Right atrium auricular region (tissue), 2 donors: ENCODE results near the gene RHOXF2B. TPM values are rescaled to one million over a fixed set of nuclear protein-coding genes. Genes with fewer than 3 reads are reported as not detected.

ENCODE experiments used
- DNase-seq: peaks from one replicate; pipeline ENCODE4 v3.0.0-alpha.2; 2019; ENCODE audit warnings: low spot score
- H3K27ac ChIP-seq, 2 donors: fragments of 200-600 bp; sonication (generic); 1 replicate in 1 of 2; 2 replicates in 1 of 2; pipeline ENCODE4 v1.5.1; 2016 to 2019
- H3K27me3 ChIP-seq, 2 donors: fragments of 200-600 bp; sonication (generic); one replicate each; pipeline versions ENCODE4 v1.5.1 to v1.6.0; 2017 to 2019
- H3K36me3 ChIP-seq: fragments of 200-600 bp; sonication (generic); one replicate; pipeline ENCODE4 v1.5.1; 2016
- H3K4me1 ChIP-seq, 2 donors: fragments of 200-600 bp; sonication (generic); one replicate each; pipeline versions ENCODE4 v1.5.1 to v1.6.0; 2017 to 2019
- H3K4me3 ChIP-seq, 2 donors: fragments of 200-600 bp; sonication (generic); 1 replicate in 1 of 2; 2 replicates in 1 of 2; pipeline ENCODE4 v1.5.1; 2017 to 2019; ENCODE audit warnings: mild to moderate bottlenecking in 1 of 2, moderate library complexity in 1 of 2
- H3K9me3 ChIP-seq, 2 donors: fragments of 200-600 bp; sonication (generic); one replicate each; pipeline ENCODE4 v1.5.1; 2019
- total RNA-seq, 2 donors: library from RNA; depleted of rRNA; stranded (reverse); fragments of >200 nt; gene quantifications; one replicate each; pipeline ENCODE4 v1.1.0, GENCODE V29; 2016
- TF ChIP-seq, protein P1 (sequence below), 2 donors: fragments of 200-600 bp; sonication (generic); IDR thresholded peaks; one replicate each; pipeline ENCODE4 v1.5.1; 2019; ENCODE audit warnings: antibody characterized with exemption in 2 of 2

RHOXF2B gene
- total RNA-seq, 2 donors from 2014 or later = not detected

DNA sequence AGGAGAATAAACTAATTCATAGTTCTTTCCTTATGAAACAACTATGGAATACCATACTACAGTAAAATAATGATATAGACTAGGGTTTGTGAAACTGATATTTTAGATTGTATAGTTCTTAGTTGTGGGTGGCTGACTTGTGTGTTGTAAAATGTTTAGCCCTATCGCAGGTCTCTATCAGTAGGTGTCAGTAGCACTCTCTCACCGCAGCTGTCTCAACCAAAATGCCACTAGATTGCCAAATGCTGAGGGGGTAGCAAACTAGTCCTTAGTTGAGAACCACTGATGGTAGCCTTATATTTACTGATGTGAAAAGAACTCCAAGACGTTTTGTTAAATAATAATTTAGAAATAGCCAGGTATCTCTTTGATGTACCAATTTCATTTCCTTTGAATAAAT, 48.1 kb downstream of the RHOXF2B start:
- no peak for DNase-seq
- Histone ChIP-seq H3K4me1 (no peaks in the 10 kb centered on the region), H3K27ac (no peak overlapping the region), H3K4me3 (no peak overlapping the region), H3K27me3 (no peaks in the 10 kb centered on the region), H3K36me3 (no peaks in the 10 kb centered on the region), H3K9me3 (no peaks in the 10 kb centered on the region)
- TF ChIP-seq, protein P1, sequence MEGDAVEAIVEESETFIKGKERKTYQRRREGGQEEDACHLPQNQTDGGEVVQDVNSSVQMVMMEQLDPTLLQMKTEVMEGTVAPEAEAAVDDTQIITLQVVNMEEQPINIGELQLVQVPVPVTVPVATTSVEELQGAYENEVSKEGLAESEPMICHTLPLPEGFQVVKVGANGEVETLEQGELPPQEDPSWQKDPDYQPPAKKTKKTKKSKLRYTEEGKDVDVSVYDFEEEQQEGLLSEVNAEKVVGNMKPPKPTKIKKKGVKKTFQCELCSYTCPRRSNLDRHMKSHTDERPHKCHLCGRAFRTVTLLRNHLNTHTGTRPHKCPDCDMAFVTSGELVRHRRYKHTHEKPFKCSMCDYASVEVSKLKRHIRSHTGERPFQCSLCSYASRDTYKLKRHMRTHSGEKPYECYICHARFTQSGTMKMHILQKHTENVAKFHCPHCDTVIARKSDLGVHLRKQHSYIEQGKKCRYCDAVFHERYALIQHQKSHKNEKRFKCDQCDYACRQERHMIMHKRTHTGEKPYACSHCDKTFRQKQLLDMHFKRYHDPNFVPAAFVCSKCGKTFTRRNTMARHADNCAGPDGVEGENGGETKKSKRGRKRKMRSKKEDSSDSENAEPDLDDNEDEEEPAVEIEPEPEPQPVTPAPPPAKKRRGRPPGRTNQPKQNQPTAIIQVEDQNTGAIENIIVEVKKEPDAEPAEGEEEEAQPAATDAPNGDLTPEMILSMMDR (IDR thresholded peaks at IDR 0.05) = no peak

DNA sequence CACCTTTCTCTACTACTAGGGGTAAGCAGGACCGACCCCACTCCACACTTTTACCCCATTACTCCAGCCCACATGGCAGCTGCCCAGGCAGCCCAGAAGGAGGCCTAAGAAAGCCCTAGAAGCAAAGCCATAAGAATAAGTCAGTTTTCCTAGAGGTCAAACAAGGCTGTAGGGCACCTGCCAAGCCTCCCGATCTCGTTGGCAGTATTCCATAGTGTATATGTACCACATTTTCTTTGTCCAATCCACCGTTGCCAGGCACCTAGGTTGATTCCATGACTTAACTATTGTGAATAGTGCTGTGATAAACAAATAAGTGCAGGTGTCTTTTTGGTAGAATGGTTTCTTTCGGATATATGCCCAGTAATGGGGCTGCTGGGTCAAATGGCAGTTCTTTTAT, 54.2 kb downstream of the RHOXF2B start:
- Histone ChIP-seq H3K36me3 (no peaks in the 10 kb centered on the region), H3K4me3 (no peak overlapping the region), H3K27me3 (no peaks in the 10 kb centered on the region), H3K27ac (no peak overlapping the region), H3K9me3 (no peaks in the 10 kb centered on the region), H3K4me1 (no peaks in the 10 kb centered on the region)
- DNase-seq = no peak
- TF ChIP-seq, protein P1 (IDR thresholded peaks at IDR 0.05) = no peak

DNA sequence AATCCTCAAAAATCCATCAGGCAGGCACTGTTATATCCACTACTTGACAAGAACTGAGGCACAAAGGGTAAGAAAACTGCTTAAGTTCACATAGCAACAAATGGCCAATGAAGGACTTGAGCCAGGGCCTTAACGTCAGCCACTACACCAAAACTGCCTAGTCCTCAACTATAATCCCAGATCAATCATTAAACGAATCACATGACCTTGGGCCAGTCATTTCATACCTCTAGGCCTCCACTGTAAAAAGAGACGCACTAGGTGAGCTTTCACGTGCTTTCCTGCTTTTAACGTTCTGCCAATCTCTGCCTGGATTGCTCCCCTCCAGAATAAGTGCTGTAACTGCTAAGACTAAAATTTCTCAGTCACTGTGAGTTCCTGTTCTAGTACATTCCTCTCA, 54.7 kb downstream of the RHOXF2B start:
- Histone ChIP-seq H3K27ac (no peak overlapping the region), H3K4me3 (no peak overlapping the region), H3K4me1 (no peaks in the 10 kb centered on the region), H3K9me3 (no peaks in the 10 kb centered on the region), H3K27me3 (no peaks in the 10 kb centered on the region), H3K36me3 (no peaks in the 10 kb centered on the region)
- TF ChIP-seq, protein P1 (IDR thresholded peaks at IDR 0.05) = no peak
- DNase-seq = no peak

Other genes with a start within 250 kb of the RHOXF2B start
- gene UPF3B, start 224.7 kb downstream of the RHOXF2B start, total RNA-seq = 1 to 10 TPM; 1.1 to 2.3 TPM
- gene RNF113A, start 206.0 kb downstream of the RHOXF2B start, total RNA-seq = 10 to 100 TPM in 1 of 2 donors, 1 to 10 TPM in 1; 9.8 to 10.6 TPM
- gene NDUFA1, start 205.9 kb downstream of the RHOXF2B start, total RNA-seq = 100 to 1,000 TPM; 202 to 222 TPM
- not detected for gene AKAP14, start 181.8 kb downstream of the RHOXF2B start, total RNA-seq
- gene NKAP, start 133.9 kb downstream of the RHOXF2B start, total RNA-seq = 1 to 10 TPM; 3.5 to 5.3 TPM
- gene RHOXF1, start 38.2 kb upstream of the RHOXF2B start, total RNA-seq = not detected
- gene RHOXF2, start 80.9 kb upstream of the RHOXF2B start, total RNA-seq = not detected
- gene ZBTB33, start 173.1 kb upstream of the RHOXF2B start, total RNA-seq = 1 to 10 TPM; 6.0 to 6.3 TPM
- under 1 TPM; 0.70 to 0.79 TPM for gene TMEM255A, start 233.8 kb upstream of the RHOXF2B start, total RNA-seq